IPS-11a (cell line): ENCODE measurements around the gene MEX3C.

Experiments
- H3K4me3 ChIP-seq: one replicate; pipeline ENCODE4 v1.5.1; 2013; ENCODE audit warnings: low read depth, low read length, control low read depth

The MEX3C gene

DNA sequence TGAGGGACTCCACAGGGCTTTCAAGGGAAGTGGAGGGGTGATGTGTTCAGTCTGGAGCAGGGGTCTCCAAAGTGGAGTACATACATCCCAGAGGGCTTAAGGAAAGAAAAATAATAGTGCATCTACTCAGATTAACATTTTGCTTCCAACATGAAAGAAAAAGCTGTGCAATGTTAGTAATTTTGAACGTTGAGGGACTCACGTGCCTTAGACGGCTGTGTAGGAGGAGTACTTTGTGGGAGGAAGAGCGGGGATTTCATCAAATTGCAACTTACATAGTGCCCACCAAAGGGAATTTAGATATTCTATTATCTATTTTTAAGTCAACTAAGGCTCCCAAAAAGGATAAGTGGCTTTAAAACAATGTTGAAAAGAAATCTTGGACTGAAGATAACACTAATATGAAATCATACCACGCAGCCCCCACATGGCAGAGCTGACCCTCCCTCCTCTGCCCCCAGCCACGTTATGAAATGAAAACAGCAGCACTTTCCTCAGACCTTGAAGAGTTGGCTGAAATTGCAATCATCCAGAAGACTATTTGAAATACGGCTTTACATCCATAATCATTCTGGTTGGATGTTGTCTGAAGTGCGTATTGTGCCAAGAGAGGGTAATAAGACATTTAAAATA lies 42.9 kb downstream of the MEX3C start:
- H3K4me3 ChIP-seq = no peak overlapping the region

DNA sequence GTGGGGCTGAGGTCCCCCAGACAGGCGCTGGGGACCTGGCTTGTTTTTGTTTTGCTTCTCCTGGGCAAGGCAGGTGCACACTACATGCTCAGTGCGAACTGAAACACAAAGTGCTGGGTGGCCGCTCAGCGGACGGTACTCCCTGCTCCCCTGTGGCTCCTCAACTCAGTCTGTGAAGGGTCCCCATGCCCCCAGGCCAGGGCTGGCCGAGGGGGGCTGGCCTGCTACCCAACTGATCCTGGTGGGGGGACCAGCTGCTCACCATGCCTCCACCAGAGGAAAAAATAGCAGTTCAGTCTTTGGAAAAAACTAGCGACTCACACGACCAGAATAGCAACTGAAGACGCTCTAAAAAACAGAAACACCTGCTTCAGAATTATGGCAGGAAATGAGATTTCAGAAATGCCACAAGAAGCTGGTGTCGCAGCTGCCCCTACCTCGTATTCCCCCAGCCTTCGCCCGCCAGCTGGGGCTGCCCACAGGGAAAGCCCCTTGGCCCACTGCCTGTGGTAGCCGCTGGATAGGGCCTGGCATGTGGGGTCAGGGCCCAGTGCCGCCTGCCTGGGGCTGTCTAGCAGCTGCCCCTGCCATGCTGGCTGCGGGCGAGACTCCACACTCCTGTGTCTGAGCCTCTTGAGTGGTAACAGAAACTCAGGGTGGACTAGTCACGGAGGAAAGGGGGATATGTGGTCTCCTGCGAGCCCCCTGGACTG lies 43.7 kb downstream of the MEX3C start:
- no peak overlapping the region for H3K4me3 ChIP-seq

DNA sequence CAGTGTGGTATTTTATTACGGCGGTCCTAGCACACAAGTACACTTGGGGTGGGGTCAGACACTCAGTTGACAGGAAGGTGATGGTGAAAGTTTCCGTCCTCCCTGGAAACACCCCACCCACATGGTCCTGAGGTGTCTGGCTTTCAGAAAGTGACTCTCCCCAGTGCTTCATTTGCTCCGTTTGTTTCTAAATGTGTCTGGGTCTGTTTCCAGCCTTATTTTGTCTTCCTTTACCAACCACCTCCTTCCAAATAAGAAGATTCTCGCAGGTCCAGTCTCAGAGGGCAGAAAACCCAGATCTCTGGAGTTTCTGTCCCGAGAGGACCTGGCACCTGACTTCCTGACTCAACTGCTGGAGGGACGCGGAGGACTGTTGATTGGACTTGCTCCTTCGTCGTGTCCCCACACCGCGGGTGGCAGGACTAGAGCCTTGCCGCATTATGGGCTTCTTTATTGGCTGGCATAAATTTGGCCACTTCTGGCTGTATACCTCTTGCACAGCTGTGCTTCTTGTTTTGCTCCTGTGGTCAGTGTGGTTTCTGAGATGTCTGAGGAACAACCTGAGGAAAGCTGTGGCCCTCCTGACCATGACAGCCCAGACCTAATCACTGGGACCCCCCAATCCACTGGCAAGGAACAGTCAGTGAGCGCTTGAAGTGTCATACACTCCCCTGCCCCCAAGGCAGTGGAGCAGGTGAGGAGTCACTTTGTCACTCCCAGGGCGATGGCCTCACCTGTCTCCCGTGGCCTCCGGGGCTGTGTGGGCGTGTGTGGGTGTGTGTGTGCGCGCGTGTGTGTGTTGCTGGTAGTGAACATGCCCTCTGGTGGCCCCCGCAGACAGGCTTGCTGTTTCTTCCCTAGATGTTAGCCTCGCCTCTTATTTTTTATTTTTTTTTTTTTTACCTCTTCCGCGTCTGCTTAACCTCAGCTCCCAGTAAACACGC lies 45.6 kb downstream of the MEX3C start:
- H3K4me3 ChIP-seq = no peak overlapping the region

DNA sequence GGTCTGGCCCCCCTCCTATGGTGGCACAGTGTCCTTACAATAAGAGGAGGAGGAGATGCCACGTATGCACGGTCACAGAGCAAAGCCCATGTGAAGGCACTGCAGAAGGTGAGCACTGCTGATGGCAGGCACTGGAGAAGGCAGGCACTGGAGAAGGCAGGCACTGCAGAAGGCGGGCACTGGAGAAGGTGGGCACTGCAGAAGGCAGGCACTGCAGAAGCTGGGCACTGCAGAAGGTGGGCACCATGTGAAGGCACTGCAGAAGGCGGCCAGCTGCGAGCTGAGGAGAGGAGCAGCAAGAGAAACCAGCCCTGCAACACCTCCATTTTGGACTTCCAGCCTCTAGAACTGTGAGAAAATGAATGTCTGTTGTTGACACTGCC lies 46.3 kb downstream of the MEX3C start:
- H3K4me3 ChIP-seq = no peak overlapping the region

DNA sequence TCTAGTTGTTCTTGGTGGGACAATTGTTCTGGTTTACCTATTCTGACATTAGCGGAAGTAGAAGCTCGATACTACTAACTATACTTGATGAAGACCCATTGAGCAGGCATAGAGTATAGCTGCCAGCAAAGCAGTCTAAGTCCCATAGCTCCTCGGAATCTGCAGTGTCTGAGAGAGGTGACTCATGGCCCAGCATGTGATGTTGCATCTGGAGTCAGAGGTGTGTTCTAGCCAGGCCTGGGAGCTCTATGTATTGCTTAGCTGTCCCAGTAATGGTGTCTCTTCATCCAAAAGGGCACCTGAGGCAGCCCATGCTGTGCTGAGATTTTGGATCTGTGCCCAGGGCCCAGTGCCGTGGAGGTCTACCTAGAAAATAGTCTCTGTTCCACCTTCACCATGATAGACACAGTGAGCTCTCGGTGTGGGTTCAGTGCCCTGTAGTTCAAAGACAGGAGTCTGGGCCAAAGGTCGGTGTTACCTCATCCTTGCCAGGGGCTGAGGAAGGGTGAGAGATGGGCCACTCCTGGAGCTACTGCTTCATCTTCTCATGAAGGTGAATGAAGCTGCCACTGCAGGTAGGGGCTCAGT lies 47.3 kb downstream of the MEX3C start:
- no peak overlapping the region for H3K4me3 ChIP-seq

DNA sequence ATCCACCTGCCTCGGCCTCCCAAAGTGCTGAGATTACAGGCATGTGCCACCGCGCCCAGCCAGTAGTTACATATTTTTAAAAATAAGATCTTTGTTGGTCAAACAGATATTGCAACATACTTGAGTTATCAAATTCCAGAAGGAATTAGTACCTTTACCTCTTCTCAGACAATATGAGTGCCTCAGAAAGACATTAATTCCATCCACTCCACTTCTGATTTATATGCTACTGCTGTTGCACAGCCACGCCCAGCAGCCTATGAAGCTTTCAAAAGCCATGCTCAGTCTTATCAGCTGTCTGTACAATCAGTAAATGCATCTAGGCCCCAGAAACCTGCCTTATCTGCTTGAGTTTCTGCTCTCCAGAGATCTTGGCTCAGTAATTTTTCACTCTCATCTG lies 47.8 kb downstream of the MEX3C start:
- H3K4me3 ChIP-seq = no peak overlapping the region

DNA sequence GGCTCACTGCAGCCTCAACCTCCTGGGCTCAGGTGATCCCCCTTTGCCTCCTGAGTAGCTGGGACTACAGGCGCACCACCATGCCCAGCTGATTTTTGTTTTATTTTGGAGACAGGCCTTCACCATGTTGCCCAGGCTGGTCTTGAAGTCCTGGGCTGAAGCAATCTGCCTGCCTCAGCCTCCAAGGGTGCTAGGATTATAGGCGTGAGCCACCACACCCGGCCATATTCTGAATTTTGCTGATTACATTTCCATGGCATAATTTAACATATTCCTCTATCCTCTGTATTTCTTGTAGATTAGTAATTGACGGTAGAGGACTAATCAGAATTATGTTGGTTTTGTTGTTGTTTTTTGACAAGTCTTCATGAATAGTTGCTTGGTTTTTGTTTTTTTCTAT lies 50.6 kb downstream of the MEX3C start:
- no peak overlapping the region for H3K4me3 ChIP-seq

DNA sequence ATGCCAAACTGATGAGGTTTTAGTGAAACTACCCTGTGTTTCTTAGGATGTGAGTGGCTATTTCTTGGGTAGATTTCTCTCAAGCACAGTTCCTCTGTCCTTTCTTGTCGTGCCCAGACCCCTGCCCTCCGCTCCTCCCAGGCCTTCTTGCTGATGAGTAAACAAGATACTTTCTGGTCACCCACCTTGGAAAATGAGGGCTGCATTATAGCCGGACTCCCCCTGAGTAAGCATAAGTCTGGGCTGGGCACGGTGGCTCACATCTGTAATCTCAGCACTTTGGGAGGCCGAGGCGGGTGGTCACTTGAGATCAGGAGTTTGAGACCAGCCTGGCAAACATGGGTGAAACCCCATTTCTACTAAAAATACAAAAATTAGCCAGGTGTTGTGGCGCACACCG lies 58.5 kb downstream of the MEX3C start:
- H3K4me3 ChIP-seq = no peak overlapping the region

DNA sequence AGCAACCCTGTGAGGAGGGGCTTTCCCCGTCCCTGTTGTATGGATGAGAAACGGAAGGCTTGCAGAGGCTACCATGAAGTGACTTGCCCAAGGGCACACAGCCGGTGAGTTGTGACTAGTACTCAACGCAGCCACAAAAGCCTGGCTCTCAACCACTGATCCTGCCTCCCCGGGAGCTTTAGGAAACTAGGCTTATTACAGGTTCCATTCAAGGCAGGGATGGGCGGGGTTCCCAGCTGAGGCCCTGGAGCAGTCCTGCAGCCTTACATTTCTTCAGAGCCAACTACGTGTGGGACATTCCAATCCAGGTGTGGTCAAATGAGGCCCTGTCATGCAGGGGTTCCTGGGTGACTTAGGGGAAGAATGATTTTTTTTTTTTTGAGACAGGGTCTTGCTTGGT lies 59.6 kb downstream of the MEX3C start:
- H3K4me3 ChIP-seq = no peak overlapping the region

DNA sequence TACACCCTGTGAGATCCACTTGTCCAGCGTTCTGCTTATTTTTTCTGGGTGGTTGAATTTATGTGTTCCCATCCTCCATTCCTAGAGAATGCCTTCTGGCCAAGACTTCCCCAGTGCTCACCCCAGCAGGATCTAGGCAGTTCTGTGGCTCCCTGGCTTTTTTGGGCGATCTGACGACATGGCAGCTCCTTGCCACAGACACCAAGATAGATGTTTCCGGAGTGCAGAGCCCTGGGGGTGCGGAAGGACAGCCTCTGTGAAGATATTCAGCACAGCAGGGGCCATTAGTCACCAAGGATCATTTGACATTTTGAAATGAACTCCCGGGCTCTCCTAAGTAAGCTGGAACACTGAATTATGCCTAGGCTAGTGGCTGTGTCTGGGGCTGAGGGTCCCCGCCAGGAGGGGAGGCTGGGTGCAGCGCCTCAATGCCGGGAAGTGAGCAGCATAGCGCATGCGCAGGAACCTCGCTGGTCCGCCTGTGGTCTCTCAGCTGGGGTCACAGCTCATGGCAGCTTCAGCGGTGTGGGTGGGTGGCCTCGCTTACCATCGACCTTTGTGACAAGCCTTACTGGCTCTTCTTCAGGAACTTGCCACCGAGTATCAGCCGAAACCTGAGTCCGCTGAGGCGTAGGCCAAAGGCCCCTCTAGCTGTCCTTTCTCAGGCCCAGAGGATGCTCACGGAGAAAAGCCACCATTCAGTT lies 60.3 kb downstream of the MEX3C start:
- H3K4me3 ChIP-seq = no peak overlapping the region

DNA sequence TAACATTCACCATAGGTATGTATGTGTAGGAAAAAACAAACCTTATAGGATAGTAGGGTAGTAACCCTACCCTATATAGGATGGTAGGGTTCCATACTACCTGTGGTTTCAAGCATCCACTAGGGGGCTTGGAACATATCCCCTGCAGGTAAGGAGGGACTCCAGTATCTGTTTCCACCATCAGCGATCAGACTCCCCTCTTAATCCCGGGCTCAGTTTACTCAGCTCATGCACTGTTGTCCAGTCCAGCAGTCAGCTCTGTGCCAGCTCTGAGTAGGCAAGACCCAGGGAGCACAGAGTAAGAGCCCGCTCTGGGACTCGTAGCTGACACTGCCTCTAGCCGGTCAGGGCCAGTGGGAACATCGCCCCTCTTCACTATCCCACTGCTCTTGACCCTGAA lies 61.7 kb downstream of the MEX3C start:
- no peak overlapping the region for H3K4me3 ChIP-seq

DNA sequence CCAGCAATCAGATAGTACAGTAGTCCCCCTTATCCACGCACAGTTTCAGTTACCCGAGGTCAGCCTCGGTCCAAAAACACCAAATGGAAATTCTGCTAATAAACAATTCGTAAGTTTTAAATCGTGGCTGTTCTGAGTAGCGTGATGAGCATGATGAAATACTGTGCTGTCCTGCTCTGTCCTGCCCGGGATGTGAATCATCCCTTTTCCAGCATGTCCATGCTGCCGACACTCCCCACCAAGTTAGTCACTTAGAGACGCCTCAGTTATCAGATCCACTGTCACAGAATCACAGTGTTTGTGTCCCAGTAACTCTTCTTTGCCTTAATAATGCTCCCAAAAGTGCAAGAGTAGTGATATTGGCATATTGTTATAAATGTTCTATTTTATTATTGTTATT lies 62.1 kb downstream of the MEX3C start:
- no peak overlapping the region for H3K4me3 ChIP-seq

DNA sequence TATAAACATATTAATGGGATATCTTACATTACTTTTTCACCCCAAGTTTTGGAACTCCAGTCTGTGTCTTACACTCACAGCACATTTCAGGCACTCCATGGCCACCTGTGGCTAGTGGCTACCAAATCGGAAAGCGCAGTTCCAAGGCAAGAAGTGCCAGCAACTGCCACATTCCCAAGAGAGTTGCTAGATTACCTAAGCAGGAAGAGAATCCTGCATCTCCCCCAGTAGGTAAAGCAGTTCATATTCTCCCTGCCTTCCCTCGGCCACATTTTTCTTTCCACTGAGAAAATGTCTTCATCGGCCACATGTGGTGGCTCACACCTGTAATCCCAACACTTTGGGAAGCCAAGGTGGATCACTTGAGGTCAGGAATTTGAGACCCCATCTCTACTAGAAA lies 62.8 kb downstream of the MEX3C start:
- H3K4me3 ChIP-seq = no peak overlapping the region

DNA sequence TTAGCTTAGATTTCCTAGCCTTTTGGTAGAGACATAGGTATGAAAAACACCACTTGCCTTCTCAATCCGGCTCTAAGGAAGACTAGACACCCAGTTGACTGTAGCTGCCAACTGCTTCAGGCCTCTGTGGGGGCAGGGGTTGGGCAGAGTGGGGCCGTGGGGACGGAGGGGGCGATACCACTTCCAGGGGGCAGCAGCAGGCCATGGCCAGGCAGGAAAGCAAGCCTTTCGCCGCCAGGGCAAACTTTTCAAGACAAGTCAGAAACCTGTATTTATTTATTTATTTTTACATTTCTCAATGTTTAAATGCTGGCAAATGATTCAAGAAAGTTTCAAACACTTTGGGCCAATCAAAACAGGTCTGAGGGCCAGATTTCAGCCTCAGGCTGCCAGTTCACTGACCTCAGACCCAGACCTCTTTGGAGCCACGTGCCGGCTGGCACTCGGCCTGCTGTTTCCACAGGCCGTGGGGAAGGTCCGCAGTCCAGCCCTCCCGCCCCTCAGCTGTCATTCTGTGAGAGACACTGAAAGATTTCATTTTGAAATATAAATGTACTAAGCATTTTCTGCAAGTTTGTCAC lies 63.8 kb downstream of the MEX3C start:
- no peak overlapping the region for H3K4me3 ChIP-seq

DNA sequence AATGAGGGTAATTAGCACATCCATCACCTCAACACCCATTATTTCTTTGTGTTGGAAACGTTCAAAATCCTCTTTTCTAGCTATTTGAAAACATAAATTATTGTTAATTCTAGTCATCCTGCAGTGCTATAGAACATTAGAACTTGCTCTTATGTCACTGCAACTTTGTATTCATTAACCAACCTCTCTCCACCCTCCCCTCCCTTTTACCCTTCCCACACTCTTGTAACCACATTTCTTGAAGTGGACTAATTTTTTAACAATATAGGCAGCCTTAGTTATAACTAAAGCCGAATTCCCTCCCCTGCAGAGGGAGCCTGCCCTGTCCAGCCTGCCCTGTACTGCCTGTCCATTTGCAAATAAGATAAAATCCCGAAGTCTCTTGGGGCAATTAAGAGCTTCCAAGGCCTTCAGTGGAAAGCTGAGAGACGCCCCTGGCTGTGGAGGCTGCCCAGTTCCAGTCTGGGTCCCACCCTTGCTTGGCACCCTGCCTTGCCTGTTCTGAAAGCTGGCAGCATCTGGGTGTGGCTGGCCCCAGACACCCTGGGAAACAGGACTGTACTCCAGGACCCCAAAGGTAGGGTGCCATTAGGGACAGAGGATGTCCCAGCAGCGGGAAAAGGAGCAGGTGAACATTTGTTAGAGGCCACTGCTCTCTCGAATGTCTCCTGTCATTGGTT lies 65.1 kb downstream of the MEX3C start:
- no peak overlapping the region for H3K4me3 ChIP-seq

DNA sequence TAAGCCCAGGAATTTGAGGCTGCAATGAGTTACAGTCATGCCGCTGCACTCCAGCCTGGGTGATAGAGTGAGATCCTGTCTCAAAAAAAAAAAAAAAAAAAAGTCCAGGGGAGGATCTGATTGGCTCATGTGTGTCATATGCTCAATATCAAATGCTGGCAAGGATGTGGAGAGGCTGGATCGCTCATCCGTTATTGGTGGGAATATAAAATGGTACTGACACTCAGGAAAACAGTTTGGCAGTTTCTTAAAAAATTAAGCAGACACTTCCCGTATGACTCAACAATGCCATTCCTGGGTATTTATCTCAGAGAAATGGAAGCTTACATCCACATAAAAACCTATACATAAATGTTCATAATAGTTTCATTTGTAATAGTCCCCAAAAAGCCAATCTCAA lies 68.9 kb downstream of the MEX3C start:
- no peak overlapping the region for H3K4me3 ChIP-seq

DNA sequence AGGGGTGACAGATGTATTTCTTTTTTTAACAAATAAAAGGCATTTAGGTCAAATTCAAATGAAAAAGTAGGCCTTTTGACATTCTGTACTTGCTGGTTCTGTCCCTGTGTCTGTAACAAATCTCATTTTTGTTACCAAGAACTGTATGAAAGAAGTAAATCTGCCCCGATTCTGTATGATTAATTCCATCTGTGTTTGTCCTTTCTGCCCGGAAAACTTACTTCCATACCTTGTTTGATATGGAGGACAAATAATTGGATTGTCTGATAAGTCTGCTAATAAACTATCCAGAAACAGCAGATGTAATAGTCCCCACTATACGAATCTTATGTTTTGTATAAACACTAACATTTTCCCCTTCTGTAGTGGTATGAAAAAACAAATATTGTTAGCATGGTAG lies 69.8 kb downstream of the MEX3C start:
- H3K4me3 ChIP-seq = no peak overlapping the region

DNA sequence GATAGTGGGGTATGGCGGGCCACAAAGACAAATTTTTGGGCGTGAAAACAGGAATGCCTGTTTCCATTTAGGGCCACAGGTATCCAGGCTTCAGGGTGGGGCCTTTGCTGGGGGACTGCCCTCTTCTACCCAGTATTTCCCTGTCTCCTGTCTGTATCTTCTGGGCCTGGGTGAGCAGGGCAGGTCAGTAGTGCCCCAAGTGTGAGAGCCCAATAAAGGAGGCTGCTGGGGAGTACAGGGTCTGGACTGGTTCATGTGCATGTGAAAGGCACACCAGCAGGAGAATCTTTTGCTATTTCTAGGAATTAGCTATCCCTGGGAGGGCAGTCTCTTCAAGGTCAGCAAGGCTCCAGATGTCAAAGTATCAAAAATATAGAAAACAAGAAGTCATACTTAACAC lies 71.5 kb downstream of the MEX3C start:
- H3K4me3 ChIP-seq = no peak overlapping the region
